Astrocyte (in vitro differentiated cells and primary cell): ENCODE results near the gene METTL24. TPM values are rescaled to one million over a fixed set of nuclear protein-coding genes. Genes with fewer than 3 reads are reported as not detected.

ENCODE experiments used
- DNase-seq: peaks from one replicate; pipeline ENCODE4 v3.0.0-alpha.2; 2010; ENCODE audit warnings: low read depth
- FAIRE-seq: peaks from 2 replicates; lab custom pipeline; 2011; peaks lifted over from hg19 to GRCh38; lab: Jason Lieb, UNC
- H2AFZ ChIP-seq: 2 replicates; pipeline ENCODE4 v1.6.0; 2012; ENCODE audit warnings: low read depth, low read length, inconsistent platforms
- H3K27ac ChIP-seq: 2 replicates; pipeline ENCODE4 v1.5.1; 2011; ENCODE audit warnings: low read depth, low read length, inconsistent platforms
- H3K27me3 ChIP-seq: 2 replicates; pipeline ENCODE4 v1.6.0; 2011; ENCODE audit warnings: low read length, inconsistent platforms; ENCODE audit not compliant: insufficient read depth
- H3K36me3 ChIP-seq: 2 replicates; pipeline ENCODE4 v1.5.1; 2011; ENCODE audit warnings: low read length, inconsistent platforms; ENCODE audit not compliant: insufficient read depth
- H3K4me1 ChIP-seq: 2 replicates; pipeline ENCODE4 v1.5.1; 2011; ENCODE audit warnings: low read length, inconsistent platforms; ENCODE audit not compliant: insufficient read depth
- H3K4me2 ChIP-seq: 2 replicates; pipeline ENCODE4 v1.6.0; 2012; ENCODE audit warnings: low read length, inconsistent platforms
- H3K4me3 ChIP-seq: 2 replicates; pipeline ENCODE4 v1.5.1; 2011; ENCODE audit warnings: low read depth, mild to moderate bottlenecking, low read length, inconsistent platforms; ENCODE audit not compliant: insufficient read depth
- H3K79me2 ChIP-seq: 2 replicates; pipeline ENCODE4 v1.6.0; 2012; ENCODE audit warnings: mild to moderate bottlenecking, low read length, inconsistent platforms; ENCODE audit not compliant: insufficient read depth
- H3K9ac ChIP-seq: 2 replicates; pipeline ENCODE4 v1.6.0; 2012; ENCODE audit warnings: mild to moderate bottlenecking, low read length, inconsistent platforms
- H3K9me3 ChIP-seq: 2 replicates; pipeline ENCODE4 v1.5.1; 2012; ENCODE audit warnings: low read depth, mild to moderate bottlenecking, low read length, inconsistent platforms; ENCODE audit not compliant: insufficient read depth
- H4K20me1 ChIP-seq: 2 replicates; pipeline ENCODE4 v1.6.0; 2012; ENCODE audit warnings: low read length, inconsistent platforms; ENCODE audit not compliant: insufficient read depth
- H3K27ac Mint-ChIP-seq: one replicate; pipeline ENCODE4 v1.8.0; 2021; ENCODE audit warnings: mild to moderate bottlenecking, mixed read lengths; ENCODE audit not compliant: unreplicated experiment
- H3K27me3 Mint-ChIP-seq: one replicate; pipeline ENCODE4 v1.8.0; 2021; ENCODE audit warnings: low read depth, mixed read lengths; ENCODE audit not compliant: unreplicated experiment
- H3K36me3 Mint-ChIP-seq: one replicate; pipeline ENCODE4 v1.8.0; 2021; ENCODE audit warnings: low read depth, mixed read lengths; ENCODE audit not compliant: unreplicated experiment
- H3K4me1 Mint-ChIP-seq: one replicate; pipeline ENCODE4 v1.8.0; 2021; ENCODE audit warnings: low read depth, mixed read lengths; ENCODE audit not compliant: unreplicated experiment
- H3K4me3 Mint-ChIP-seq: one replicate; pipeline ENCODE4 v1.8.0; 2021; ENCODE audit warnings: mild to moderate bottlenecking, moderate library complexity, mixed read lengths; ENCODE audit not compliant: unreplicated experiment
- H3K9me3 Mint-ChIP-seq: one replicate; pipeline ENCODE4 v1.8.0; 2021; ENCODE audit warnings: mild to moderate bottlenecking, mixed read lengths; ENCODE audit not compliant: unreplicated experiment
- EZH2 ChIP-seq: IDR thresholded peaks from 2 replicates; pipeline ENCODE4 v1.6.1; 2012; ENCODE audit warnings: mild to moderate bottlenecking, low read length, inconsistent platforms; ENCODE audit not compliant: insufficient read depth
- total RNA-seq: library from RNA; stranded (reverse); gene quantifications from 2 replicates; pipeline ENCODE4 v1.2.1, GENCODE V29; 2021
- TF ChIP-seq, protein P1 (sequence below): IDR thresholded peaks from 2 replicates; pipeline ENCODE4 v1.5.1; 2011; ENCODE audit warnings: low read depth, mild to moderate bottlenecking, inconsistent platforms, low read length, moderate library complexity; ENCODE audit not compliant: insufficient read depth

METTL24 gene
- total RNA-seq, 1 donor from 2014 or later = 0.75 TPM

DNA sequence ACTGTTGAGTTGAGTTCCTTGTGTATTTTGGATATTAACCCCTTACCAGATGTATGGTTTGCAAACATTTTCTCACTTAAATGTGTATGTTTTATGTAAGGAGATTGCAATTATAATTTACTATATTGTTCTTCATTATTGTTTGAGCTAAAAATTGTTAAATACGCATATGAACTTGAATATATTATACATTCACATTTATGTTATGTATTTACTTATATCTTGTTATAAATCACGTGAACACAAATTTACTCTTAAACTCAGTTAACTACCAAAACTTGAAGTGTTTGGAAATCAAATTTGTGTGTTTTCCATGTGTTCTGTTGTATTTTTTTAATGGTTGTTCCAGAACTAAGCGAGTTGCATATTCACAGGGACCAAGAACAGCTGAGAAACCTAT is 159.6 kb downstream of the METTL24 start:
- FAIRE-seq (no peak), DNase-seq (no peak)
- TF ChIP-seq EZH2 = no peak
- TF ChIP-seq, protein P1, sequence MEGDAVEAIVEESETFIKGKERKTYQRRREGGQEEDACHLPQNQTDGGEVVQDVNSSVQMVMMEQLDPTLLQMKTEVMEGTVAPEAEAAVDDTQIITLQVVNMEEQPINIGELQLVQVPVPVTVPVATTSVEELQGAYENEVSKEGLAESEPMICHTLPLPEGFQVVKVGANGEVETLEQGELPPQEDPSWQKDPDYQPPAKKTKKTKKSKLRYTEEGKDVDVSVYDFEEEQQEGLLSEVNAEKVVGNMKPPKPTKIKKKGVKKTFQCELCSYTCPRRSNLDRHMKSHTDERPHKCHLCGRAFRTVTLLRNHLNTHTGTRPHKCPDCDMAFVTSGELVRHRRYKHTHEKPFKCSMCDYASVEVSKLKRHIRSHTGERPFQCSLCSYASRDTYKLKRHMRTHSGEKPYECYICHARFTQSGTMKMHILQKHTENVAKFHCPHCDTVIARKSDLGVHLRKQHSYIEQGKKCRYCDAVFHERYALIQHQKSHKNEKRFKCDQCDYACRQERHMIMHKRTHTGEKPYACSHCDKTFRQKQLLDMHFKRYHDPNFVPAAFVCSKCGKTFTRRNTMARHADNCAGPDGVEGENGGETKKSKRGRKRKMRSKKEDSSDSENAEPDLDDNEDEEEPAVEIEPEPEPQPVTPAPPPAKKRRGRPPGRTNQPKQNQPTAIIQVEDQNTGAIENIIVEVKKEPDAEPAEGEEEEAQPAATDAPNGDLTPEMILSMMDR = no peak
- Histone ChIP-seq H3K36me3 (no peaks in the 10 kb centered on the region), H3K4me3 (no peak overlapping the region), H3K9me3 (no peaks in the 10 kb centered on the region), H3K79me2 (peaks cover 15% of the 10 kb centered on the region), H3K27me3 (no peaks in the 10 kb centered on the region), H3K4me1 (no peaks in the 10 kb centered on the region), H3K4me2 (no peak overlapping the region), H3K9ac (no peak overlapping the region), H2AFZ (no peak overlapping the region), H3K27ac (no peak overlapping the region), H4K20me1 (peaks cover 4% of the 10 kb centered on the region)
- Mint-ChIP-seq H3K4me3 (no peak overlapping the region), H3K9me3 (no peaks in the 10 kb centered on the region), H3K27me3 (no peaks in the 10 kb centered on the region), H3K36me3 (no peaks in the 10 kb centered on the region), H3K4me1 (no peaks in the 10 kb centered on the region), H3K27ac (no peak overlapping the region)

- H3K27ac Mint-ChIP-seq = no peak overlapping the region
- Histone ChIP-seq H3K27ac (no peak overlapping the region), H3K4me3 (no peak overlapping the region), H3K27me3 (no peaks in the 10 kb centered on the region), H3K9ac (no peak overlapping the region), H3K9me3 (no peaks in the 10 kb centered on the region), H3K79me2 (peaks cover 23% of the 10 kb centered on the region), H2AFZ (no peak overlapping the region), H3K4me1 (no peaks in the 10 kb centered on the region), H3K36me3 (no peaks in the 10 kb centered on the region), H4K20me1 (peaks cover 11% of the 10 kb centered on the region), H3K4me2 (no peak overlapping the region)
- H3K36me3 Mint-ChIP-seq = no peaks in the 10 kb centered on the region
- no peaks in the 10 kb centered on the region for H3K9me3 Mint-ChIP-seq
- no peak for TF ChIP-seq EZH2
- TF ChIP-seq, protein P1 = no peak
- DNase-seq (no peak), FAIRE-seq (no peak)
- no peaks in the 10 kb centered on the region for H3K4me1 Mint-ChIP-seq
- no peaks in the 10 kb centered on the region for H3K27me3 Mint-ChIP-seq
- H3K4me3 Mint-ChIP-seq = no peak overlapping the region
Observed at GRCh38 chr6:110196874-110197273, 161.3 kb downstream of the METTL24 start.

- H3K9ac ChIP-seq = no peak overlapping the region
- H3K4me2 ChIP-seq = no peak overlapping the region
- H3K4me3 ChIP-seq = no peak overlapping the region
- Mint-ChIP-seq H3K27ac (no peak overlapping the region), H3K27me3 (no peaks in the 10 kb centered on the region), H3K4me1 (no peaks in the 10 kb centered on the region), H3K4me3 (no peak overlapping the region), H3K9me3 (no peaks in the 10 kb centered on the region), H3K36me3 (no peaks in the 10 kb centered on the region)
- no peak overlapping the region for H2AFZ ChIP-seq
- peaks cover 22% of the 10 kb centered on the region for H4K20me1 ChIP-seq
- H3K36me3 ChIP-seq = no peaks in the 10 kb centered on the region
- peaks cover 35% of the 10 kb centered on the region for H3K79me2 ChIP-seq
- TF ChIP-seq EZH2 = no peak
- H3K9me3 ChIP-seq = no peaks in the 10 kb centered on the region
- H3K4me1 ChIP-seq = no peaks in the 10 kb centered on the region
- FAIRE-seq (no peak), DNase-seq (no peak)
- H3K27me3 ChIP-seq = no peaks in the 10 kb centered on the region
- H3K27ac ChIP-seq = no peak overlapping the region
Observed at GRCh38 chr6:110195639-110196038, 162.5 kb downstream of the METTL24 start.

Other genes with a start within 250 kb of the METTL24 start
- 26.3 and 29.3 TPM in 2 replicates for gene WASF1, start 178.7 kb downstream of the METTL24 start, total RNA-seq
- gene CDC40, start 177.9 kb downstream of the METTL24 start, total RNA-seq = 15.7 and 18.7 TPM in 2 replicates
- gene DDO, start 57.2 kb upstream of the METTL24 start, total RNA-seq = not detected in 2 replicates
- gene SLC22A16, start 118.3 kb upstream of the METTL24 start, total RNA-seq = not detected in 2 replicates